Sigmoid colon (tissue), 7 donors: ENCODE measurements around the gene MEGF6. TPM values are rescaled to one million over a fixed set of nuclear protein-coding genes. Genes with fewer than 3 reads are reported as not detected.
A peak's percentile ranks its signal among the peaks of the same experiment; 100 is the strongest.

Source experiments
- DNase-seq: peaks from one replicate; pipeline ENCODE4 v3.0.0-alpha.2; 2019
- H3K27ac ChIP-seq, 4 donors: fragments of 200-600 bp; sonication (generic); one replicate each; pipeline ENCODE4 v1.5.1; 2016 to 2019; ENCODE audit warnings: mild to moderate bottlenecking in 1 of 4
- H3K27me3 ChIP-seq, 3 donors: fragments of 200-600 bp; sonication (generic); one replicate each; pipeline ENCODE4 v1.5.1; 2019; ENCODE audit warnings: mild to moderate bottlenecking in 1 of 3
- H3K36me3 ChIP-seq, 4 donors: fragments of 200-600 bp; sonication (generic); one replicate each; pipeline ENCODE4 v1.5.1; 2016 to 2019
- H3K4me1 ChIP-seq, 4 donors: fragments of 200-600 bp; sonication (generic); one replicate each; pipeline ENCODE4 v1.5.1; 2017 to 2019
- H3K4me3 ChIP-seq, 4 donors: fragments of 200-600 bp; sonication (generic); one replicate each; pipeline ENCODE4 v1.5.1; 2017 to 2019; ENCODE audit warnings: mild to moderate bottlenecking in 2 of 4, moderate library complexity in 1 of 4
- H3K9me3 ChIP-seq, 4 donors: fragments of 200-600 bp in 3 of 4; sonication (generic) in 3 of 4; one replicate each; pipeline versions ENCODE4 v1.5.1 to v1.6.1; 2013 to 2019
- CTCF ChIP-seq, 4 experiments: fragments of 450-650 bp in 3 of 4; fragments of 200-600 bp in 1 of 4; IDR thresholded peaks; one replicate each; pipeline ENCODE4 v1.5.1; 2016 to 2019; ENCODE audit warnings: antibody characterized with exemption in 4 of 4, mild to moderate bottlenecking in 3 of 4, moderate library complexity in 2 of 4
- EP300 ChIP-seq, 4 donors: sonication (generic); formaldehyde crosslinking; IDR thresholded peaks; one replicate each; pipeline ENCODE4 v1.6.1; 2017; ENCODE audit warnings: antibody characterized with exemption in 4 of 4
- POLR2A ChIP-seq, 2 donors: fragments of 450-650 bp; IDR thresholded peaks; one replicate each; pipeline ENCODE4 v1.6.1; 2016; ENCODE audit warnings: antibody characterized with exemption in 2 of 2, mild to moderate bottlenecking in 2 of 2, moderate library complexity in 2 of 2
- POLR2AphosphoS5 ChIP-seq, 4 donors: sonication (generic); formaldehyde crosslinking; IDR thresholded peaks; one replicate each; pipeline ENCODE4 v1.6.1; 2017; ENCODE audit warnings: antibody characterized with exemption in 4 of 4
- WGBS, 2 donors: extraction: QIAGEN DNeasy Blood & Tissue Kit; methylation state at CpG; one replicate each; pipeline ENCODE4 v1.1.7; 2013; 5-methylcytosine and 5-hydroxymethylcytosine counted together
- intact Hi-C: fragments of 100-400 bp; cut with DNase I; formaldehyde crosslinking; loops from one replicate; pipeline ENCODE4 v1.15.1; 2023
- polyA plus RNA-seq, 3 donors: library from polyadenylated mRNA; stranded (reverse); fragments of 200-250 nt; gene quantifications; one replicate each; pipeline ENCODE4 v1.2.3, GENCODE V29; 2013
- small RNA-seq, 3 donors: library from RNA; depleted of rRNA; stranded (forward); fragments of <200 nt; gene quantifications; one replicate each; pipeline ENCODE3, GENCODE V24; 2016
- total RNA-seq, 4 donors: library from RNA; depleted of rRNA; stranded (reverse); fragments of >200 nt; gene quantifications; one replicate each; pipeline ENCODE4 v1.1.0, GENCODE V29; 2016
- donor health status: healthy with polysubstance abuse.
- donor health status: Bipolar disorder and iron deficiency.
- donor health status: healthy.

The MEGF6 gene
- total and polyA plus RNA-seq, 7 donors, result 2.4 to 31.9 (median 7.8) TPM; not detected in 1

- no peak overlapping the region for H3K4me3 ChIP-seq
- 72 to 74% methylated on average over 20 of the region's 20 CpGs for WGBS, 2 donors
- no peak for DNase-seq
- no peaks in the 10 kb centered on the region for H3K9me3 ChIP-seq
- TF ChIP-seq CTCF (IDR thresholded peaks at IDR 0.05) (no peak), EP300 (IDR thresholded peaks at IDR 0.05) (no peak), POLR2AphosphoS5 (IDR thresholded peaks at IDR 0.05) (no peak), POLR2A (IDR thresholded peaks at IDR 0.05) (no peak)
- peak overlapping the region in 2 of 4 donors; percentile 11 to 39 for H3K27ac ChIP-seq
- intact Hi-C loops, result no loop called here
- H3K4me1 ChIP-seq, result no peaks in the 10 kb centered on the region
- H3K36me3 ChIP-seq, result no peaks in the 10 kb centered on the region
- H3K27me3 ChIP-seq, result peaks cover 0 to 86% (median 0%) of the 10 kb centered on the region in 3 donors
Measured at GRCh38 chr1:3440711-3441409, 170.4 kb downstream of the MEGF6 start.

GRCh38 chr1:3440300-3440681 is 171.0 kb downstream of the MEGF6 start:
- no peak for DNase-seq
- no peaks in the 10 kb centered on the region for H3K36me3 ChIP-seq
- no peak overlapping the region for H3K4me3 ChIP-seq
- no peaks in the 10 kb centered on the region for H3K9me3 ChIP-seq
- H3K27ac ChIP-seq, result peak overlapping the region in 2 of 4 donors; percentile 39 to 42
- H3K27me3 ChIP-seq, result peaks cover 0 to 91% (median 0%) of the 10 kb centered on the region in 3 donors
- WGBS, 2 donors, result 48 to 61% methylated on average over 10 of the region's 10 CpGs
- no peak for TF ChIP-seq POLR2AphosphoS5 (IDR thresholded peaks at IDR 0.05)
- no peak for TF ChIP-seq EP300 (IDR thresholded peaks at IDR 0.05)
- no peak for TF ChIP-seq CTCF (IDR thresholded peaks at IDR 0.05)
- no peak for TF ChIP-seq POLR2A (IDR thresholded peaks at IDR 0.05)
- H3K4me1 ChIP-seq, result no peaks in the 10 kb centered on the region
- intact Hi-C loops, result no loop called here

Small RNAs within 50 kb of the gene (small RNA-seq; reads per million reads assigned to genes)
- gene MIR551A, result 0 to 0.15 (median 0.06) reads per million in 3 donors

Other genes with a start within 250 kb of the MEGF6 start
- 1 to 10 TPM in 2 of 4 donors, under 1 TPM in 2; 0.41 to 2.2 (median 0.78) TPM for gene ARHGEF16, start 156.8 kb downstream of the MEGF6 start, total RNA-seq
- 10 to 100 TPM; 44.4 to 51.8 (median 51.6) TPM for gene ARHGEF16, start 156.8 kb downstream of the MEGF6 start, polyA plus RNA-seq
- 10 to 100 TPM; 34.9 to 51.8 (median 43.2) TPM for gene TPRG1L, start 13.5 kb upstream of the MEGF6 start, total RNA-seq
- gene TPRG1L, start 13.5 kb upstream of the MEGF6 start, polyA plus RNA-seq, result 100 to 1,000 TPM in 1 of 3 donors, 10 to 100 TPM in 2; 43.6 to 105 (median 85.9) TPM
- 10 to 100 TPM; 11.4 to 17.2 (median 14.8) TPM for gene WRAP73, start 38.6 kb upstream of the MEGF6 start, total RNA-seq
- gene WRAP73, start 38.6 kb upstream of the MEGF6 start, polyA plus RNA-seq, result 10 to 100 TPM; 17.4 to 24.2 (median 18.7) TPM
- not detected for gene TP73, start 41.0 kb upstream of the MEGF6 start, total RNA-seq
- under 1 TPM in 2 of 3 donors, not detected in 1; 0.22 to 0.69 TPM for gene TP73, start 41.0 kb upstream of the MEGF6 start, polyA plus RNA-seq
- gene CCDC27, start 140.9 kb upstream of the MEGF6 start, total RNA-seq, result not detected
- gene CCDC27, start 140.9 kb upstream of the MEGF6 start, polyA plus RNA-seq, result not detected
- 1 to 10 TPM in 3 of 4 donors, not detected in 1; 6.1 to 8.6 (median 7.5) TPM for gene SMIM1, start 161.2 kb upstream of the MEGF6 start, total RNA-seq
- 10 to 100 TPM in 1 of 3 donors, 1 to 10 TPM in 2; 2.7 to 10.8 (median 3.7) TPM for gene SMIM1, start 161.2 kb upstream of the MEGF6 start, polyA plus RNA-seq
- 10 to 100 TPM; 26.7 to 36.4 (median 31.2) TPM for gene LRRC47, start 185.0 kb upstream of the MEGF6 start, total RNA-seq
- 10 to 100 TPM; 11.4 to 25.9 (median 13.2) TPM for gene LRRC47, start 185.0 kb upstream of the MEGF6 start, polyA plus RNA-seq
- gene CEP104, start 245.7 kb upstream of the MEGF6 start, total RNA-seq, result 10 to 100 TPM; 21.6 to 32.5 (median 25.3) TPM
- 10 to 100 TPM; 12.0 to 16.0 (median 12.9) TPM for gene CEP104, start 245.7 kb upstream of the MEGF6 start, polyA plus RNA-seq
- gene DFFB, start 246.0 kb upstream of the MEGF6 start, total RNA-seq, result 1 to 10 TPM; 2.9 to 7.4 (median 6.6) TPM
- gene DFFB, start 246.0 kb upstream of the MEGF6 start, polyA plus RNA-seq, result 1 to 10 TPM; 1.8 to 9.0 (median 3.2) TPM